ENCODE results near the gene NAV2.

DNA sequence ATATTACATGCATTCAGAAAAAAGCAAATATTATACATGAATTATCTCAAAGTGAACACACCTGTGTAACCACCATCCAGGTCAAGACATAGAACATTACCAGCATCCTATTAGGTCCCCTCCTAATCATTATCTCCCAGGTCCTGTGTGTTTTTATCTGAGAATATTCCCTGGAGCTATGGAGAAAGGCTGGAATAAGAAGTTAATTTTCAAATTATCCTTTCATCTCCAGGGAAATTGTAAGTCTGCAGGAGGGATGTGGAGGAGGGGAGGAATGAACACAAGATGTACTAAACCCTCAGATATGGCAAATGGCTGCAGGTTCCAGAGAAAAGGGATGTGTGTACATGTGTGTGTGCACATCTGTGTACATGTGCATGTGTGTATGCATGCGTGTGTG is 25.2 kb upstream of the NAV2 start:
- TF ChIP-seq, protein P1, sequence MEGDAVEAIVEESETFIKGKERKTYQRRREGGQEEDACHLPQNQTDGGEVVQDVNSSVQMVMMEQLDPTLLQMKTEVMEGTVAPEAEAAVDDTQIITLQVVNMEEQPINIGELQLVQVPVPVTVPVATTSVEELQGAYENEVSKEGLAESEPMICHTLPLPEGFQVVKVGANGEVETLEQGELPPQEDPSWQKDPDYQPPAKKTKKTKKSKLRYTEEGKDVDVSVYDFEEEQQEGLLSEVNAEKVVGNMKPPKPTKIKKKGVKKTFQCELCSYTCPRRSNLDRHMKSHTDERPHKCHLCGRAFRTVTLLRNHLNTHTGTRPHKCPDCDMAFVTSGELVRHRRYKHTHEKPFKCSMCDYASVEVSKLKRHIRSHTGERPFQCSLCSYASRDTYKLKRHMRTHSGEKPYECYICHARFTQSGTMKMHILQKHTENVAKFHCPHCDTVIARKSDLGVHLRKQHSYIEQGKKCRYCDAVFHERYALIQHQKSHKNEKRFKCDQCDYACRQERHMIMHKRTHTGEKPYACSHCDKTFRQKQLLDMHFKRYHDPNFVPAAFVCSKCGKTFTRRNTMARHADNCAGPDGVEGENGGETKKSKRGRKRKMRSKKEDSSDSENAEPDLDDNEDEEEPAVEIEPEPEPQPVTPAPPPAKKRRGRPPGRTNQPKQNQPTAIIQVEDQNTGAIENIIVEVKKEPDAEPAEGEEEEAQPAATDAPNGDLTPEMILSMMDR (IDR thresholded peaks at IDR 0.05) = no peak
- TF ChIP-seq POLR2A (IDR thresholded peaks at IDR 0.05) = no peak

Data from transverse colon (tissue), 3 donors.